OCI-LY1 (cell line): ENCODE measurements around the gene CTNNA3.
"Not testable (repeated sequence)": the region's sequence is repeated elsewhere in the genome, so short reads cannot be mapped to it uniquely, and the experiment has no call there.

Source experiments
- H2AFZ ChIP-seq: fragments of 200-600 bp; sonication (generic), shearing (Covaris generic); 2 replicates; pipeline ENCODE4 v1.6.0; 2014; ENCODE audit warnings: antibody characterized with exemption, mild to moderate bottlenecking, low read length
- H3F3A ChIP-seq: fragments of 200-600 bp; sonication (generic), shearing (Covaris generic); 2 replicates; pipeline ENCODE4 v1.6.0; 2014; ENCODE audit warnings: mild to moderate bottlenecking, antibody characterized with exemption, low read length, moderate library complexity; ENCODE audit not compliant: insufficient read depth
- H3K27ac ChIP-seq: fragments of 200-600 bp; sonication (generic); 2 replicates; pipeline ENCODE4 v1.5.1; 2014; ENCODE audit warnings: low read length, mixed run types, mild to moderate bottlenecking, low read depth; ENCODE audit not compliant: poor library complexity, severe bottlenecking
- H3K27me3 ChIP-seq: fragments of 200-600 bp; sonication (generic); 2 replicates; pipeline ENCODE4 v1.6.0; 2014; ENCODE audit warnings: antibody characterized with exemption, mild to moderate bottlenecking, low read length, moderate library complexity; ENCODE audit not compliant: insufficient read depth
- H3K36me3 ChIP-seq: fragments of 200-600 bp; sonication (generic); 2 replicates; pipeline ENCODE4 v1.6.1; 2014; ENCODE audit warnings: mild to moderate bottlenecking, antibody characterized with exemption, low read length, moderate library complexity, mixed read lengths; ENCODE audit not compliant: insufficient read depth
- H3K4me1 ChIP-seq: fragments of 200-600 bp; sonication (generic); 2 replicates; pipeline ENCODE4 v1.5.1; 2014; ENCODE audit warnings: mild to moderate bottlenecking, low read length, moderate library complexity; ENCODE audit not compliant: insufficient read depth, severe bottlenecking
- H3K4me2 ChIP-seq: fragments of 200-600 bp; sonication (generic), shearing (Covaris generic); 2 replicates; pipeline ENCODE4 v1.6.1; 2014; ENCODE audit warnings: low read length
- H3K4me3 ChIP-seq: fragments of 200-600 bp; sonication (generic); 2 replicates; pipeline ENCODE4 v1.5.1; 2014; ENCODE audit warnings: low read length, low read depth, mild to moderate bottlenecking, mixed read lengths; ENCODE audit not compliant: poor library complexity, severe bottlenecking
- H3K79me2 ChIP-seq: fragments of 200-600 bp; shearing (Covaris generic); 2 replicates; pipeline ENCODE4 v1.6.1; 2016; ENCODE audit warnings: mixed run types, low read length, mixed read lengths; ENCODE audit not compliant: insufficient read depth
- H3K9ac ChIP-seq: fragments of 200-600 bp; sonication (generic), shearing (Covaris generic); 2 replicates; pipeline ENCODE4 v1.6.1; 2014; ENCODE audit warnings: mild to moderate bottlenecking, low read length, mixed read lengths
- H3K9me2 ChIP-seq: fragments of 200-600 bp; sonication (generic), shearing (Covaris generic); 2 replicates; pipeline ENCODE4 v1.6.1; 2014; ENCODE audit warnings: low read depth, mild to moderate bottlenecking, low read length, mixed read lengths
- H3K9me3 ChIP-seq: fragments of 200-600 bp; shearing (Covaris generic); 2 replicates; pipeline ENCODE4 v1.6.1; 2014; ENCODE audit warnings: low read length, mixed read lengths
- H4K20me1 ChIP-seq: fragments of 200-600 bp; sonication (generic), shearing (Covaris generic); 2 replicates; pipeline ENCODE4 v1.6.0; 2016; ENCODE audit warnings: mild to moderate bottlenecking, low read length; ENCODE audit not compliant: insufficient read depth
- CTCF ChIP-seq: fragments of 200-600 bp; sonication (generic), shearing (Covaris generic); IDR thresholded peaks from 2 replicates; pipeline ENCODE4 v1.5.1; 2017; ENCODE audit warnings: mild to moderate bottlenecking, antibody characterized with exemption, low read length, moderate library complexity, mixed read lengths
- EZH2 ChIP-seq: fragments of 200-600 bp; sonication (generic), shearing (Covaris generic); IDR thresholded peaks from 2 replicates; pipeline ENCODE4 v1.8.0; 2017; ENCODE audit warnings: borderline replicate concordance, mixed run types, mild to moderate bottlenecking, antibody characterized with exemption, low read length, moderate library complexity, mixed read lengths

The CTNNA3 gene

GRCh38 chr10:67571503-67571902 lies 124.5 kb downstream of the CTNNA3 start:
- TF ChIP-seq EZH2 (no peak), CTCF (no peak)
- H3K27me3 ChIP-seq: no peaks in the 10 kb centered on the region

GRCh38 chr10:67558311-67558710 lies 137.7 kb downstream of the CTNNA3 start:
- not testable (repeated sequence) for H3K4me2 ChIP-seq, H3K36me3 ChIP-seq, H3K9ac ChIP-seq, H3K4me1 ChIP-seq, H3K79me2 ChIP-seq, H3K9me3 ChIP-seq, H3K4me3 ChIP-seq, H3K27ac ChIP-seq, H3F3A ChIP-seq, H4K20me1 ChIP-seq, H3K9me2 ChIP-seq, H3K27me3 ChIP-seq, H2AFZ ChIP-seq

More at GRCh38 chr10:67571503-67571902, 124.5 kb downstream of the CTNNA3 start:
- H2AFZ ChIP-seq: no peak overlapping the region
- no peaks in the 10 kb centered on the region for H3K4me1 ChIP-seq
- no peak overlapping the region for H3K9ac ChIP-seq
- H4K20me1 ChIP-seq: no peaks in the 10 kb centered on the region
- H3K36me3 ChIP-seq: no peaks in the 10 kb centered on the region
- H3K4me2 ChIP-seq: no peak overlapping the region
- no peaks in the 10 kb centered on the region for H3F3A ChIP-seq
- no peak overlapping the region for H3K27ac ChIP-seq
- H3K9me2 ChIP-seq: no peaks in the 10 kb centered on the region
- no peaks in the 10 kb centered on the region for H3K79me2 ChIP-seq
- H3K4me3 ChIP-seq: no peak overlapping the region
- H3K9me3 ChIP-seq: no peaks in the 10 kb centered on the region

- H3K9me3 ChIP-seq: no peaks in the 10 kb centered on the region
- no peaks in the 10 kb centered on the region for H3K79me2 ChIP-seq
- no peak overlapping the region for H2AFZ ChIP-seq
- H4K20me1 ChIP-seq: no peaks in the 10 kb centered on the region
- no peaks in the 10 kb centered on the region for H3F3A ChIP-seq
- no peak overlapping the region for H3K4me2 ChIP-seq
- H3K9me2 ChIP-seq: no peaks in the 10 kb centered on the region
- H3K36me3 ChIP-seq: no peaks in the 10 kb centered on the region
- no peak overlapping the region for H3K27ac ChIP-seq
- no peak overlapping the region for H3K4me3 ChIP-seq
- H3K27me3 ChIP-seq: no peaks in the 10 kb centered on the region
- H3K4me1 ChIP-seq: no peaks in the 10 kb centered on the region
- TF ChIP-seq CTCF: no peak
- no peak for TF ChIP-seq EZH2
- no peak overlapping the region for H3K9ac ChIP-seq
These were observed 142.7 kb downstream of the CTNNA3 start for GRCh38 chr10:67553254-67553653.

- no peaks in the 10 kb centered on the region for H4K20me1 ChIP-seq
- H3K9me3 ChIP-seq: no peaks in the 10 kb centered on the region
- no peak for TF ChIP-seq CTCF
- no peak for TF ChIP-seq EZH2
- H3K79me2 ChIP-seq: no peaks in the 10 kb centered on the region
- H3K4me3 ChIP-seq: no peak overlapping the region
- H3K36me3 ChIP-seq: no peaks in the 10 kb centered on the region
- H3K9ac ChIP-seq: no peak overlapping the region
- H3F3A ChIP-seq: no peaks in the 10 kb centered on the region
- no peaks in the 10 kb centered on the region for H3K9me2 ChIP-seq
- H2AFZ ChIP-seq: no peak overlapping the region
- no peak overlapping the region for H3K4me2 ChIP-seq
- no peaks in the 10 kb centered on the region for H3K4me1 ChIP-seq
- no peak overlapping the region for H3K27ac ChIP-seq
- H3K27me3 ChIP-seq: no peaks in the 10 kb centered on the region
These were observed 145.1 kb downstream of the CTNNA3 start for GRCh38 chr10:67550838-67551402.
